Measurements from ENCODE around the gene SLC1A7.

DNA sequence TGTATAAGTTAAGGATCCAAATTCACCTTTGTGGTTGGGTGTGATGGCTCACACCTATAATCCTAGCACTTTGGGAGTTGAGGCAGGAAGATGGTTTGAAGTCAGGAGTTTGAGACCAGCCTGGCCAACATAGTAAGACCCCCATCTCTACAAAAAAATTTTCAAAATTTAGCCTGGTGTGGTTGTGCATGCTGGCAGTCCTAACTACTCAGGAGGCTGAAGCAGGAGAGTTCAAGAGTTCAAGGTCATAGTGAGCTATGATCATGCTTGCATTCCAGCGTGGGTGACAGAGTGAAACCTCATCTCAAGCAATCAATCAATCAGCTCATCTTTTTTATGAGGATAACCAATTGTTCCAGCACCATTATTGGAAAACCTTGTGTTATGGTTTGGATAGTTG is 16.5 kb upstream of the SLC1A7 start:
- no peak for TF ChIP-seq TAF1 (IDR thresholded peaks at IDR 0.05; ENCODE audit: low read depth)
- no peak for TF ChIP-seq YY1 (IDR thresholded peaks at IDR 0.05; ENCODE audit: low read depth)
- no peak for TF ChIP-seq TEAD4 (IDR thresholded peaks at IDR 0.05)
- TF ChIP-seq EP300 (IDR thresholded peaks at IDR 0.05; ENCODE audit: borderline replicate concordance), result no peak
- TF ChIP-seq, protein P1, sequence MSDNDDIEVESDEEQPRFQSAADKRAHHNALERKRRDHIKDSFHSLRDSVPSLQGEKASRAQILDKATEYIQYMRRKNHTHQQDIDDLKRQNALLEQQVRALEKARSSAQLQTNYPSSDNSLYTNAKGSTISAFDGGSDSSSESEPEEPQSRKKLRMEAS (IDR thresholded peaks at IDR 0.05), result no peak
- no peak for TF ChIP-seq TCF12 (IDR thresholded peaks at IDR 0.05; ENCODE audit: low read depth)
- TF ChIP-seq RAD21 (IDR thresholded peaks at IDR 0.05; ENCODE audit: low read depth), result no peak
- TF ChIP-seq, protein P2, sequence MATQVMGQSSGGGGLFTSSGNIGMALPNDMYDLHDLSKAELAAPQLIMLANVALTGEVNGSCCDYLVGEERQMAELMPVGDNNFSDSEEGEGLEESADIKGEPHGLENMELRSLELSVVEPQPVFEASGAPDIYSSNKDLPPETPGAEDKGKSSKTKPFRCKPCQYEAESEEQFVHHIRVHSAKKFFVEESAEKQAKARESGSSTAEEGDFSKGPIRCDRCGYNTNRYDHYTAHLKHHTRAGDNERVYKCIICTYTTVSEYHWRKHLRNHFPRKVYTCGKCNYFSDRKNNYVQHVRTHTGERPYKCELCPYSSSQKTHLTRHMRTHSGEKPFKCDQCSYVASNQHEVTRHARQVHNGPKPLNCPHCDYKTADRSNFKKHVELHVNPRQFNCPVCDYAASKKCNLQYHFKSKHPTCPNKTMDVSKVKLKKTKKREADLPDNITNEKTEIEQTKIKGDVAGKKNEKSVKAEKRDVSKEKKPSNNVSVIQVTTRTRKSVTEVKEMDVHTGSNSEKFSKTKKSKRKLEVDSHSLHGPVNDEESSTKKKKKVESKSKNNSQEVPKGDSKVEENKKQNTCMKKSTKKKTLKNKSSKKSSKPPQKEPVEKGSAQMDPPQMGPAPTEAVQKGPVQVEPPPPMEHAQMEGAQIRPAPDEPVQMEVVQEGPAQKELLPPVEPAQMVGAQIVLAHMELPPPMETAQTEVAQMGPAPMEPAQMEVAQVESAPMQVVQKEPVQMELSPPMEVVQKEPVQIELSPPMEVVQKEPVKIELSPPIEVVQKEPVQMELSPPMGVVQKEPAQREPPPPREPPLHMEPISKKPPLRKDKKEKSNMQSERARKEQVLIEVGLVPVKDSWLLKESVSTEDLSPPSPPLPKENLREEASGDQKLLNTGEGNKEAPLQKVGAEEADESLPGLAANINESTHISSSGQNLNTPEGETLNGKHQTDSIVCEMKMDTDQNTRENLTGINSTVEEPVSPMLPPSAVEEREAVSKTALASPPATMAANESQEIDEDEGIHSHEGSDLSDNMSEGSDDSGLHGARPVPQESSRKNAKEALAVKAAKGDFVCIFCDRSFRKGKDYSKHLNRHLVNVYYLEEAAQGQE (IDR thresholded peaks at IDR 0.05; ENCODE audit: low read depth), result no peak
- TF ChIP-seq EGR1 (IDR thresholded peaks at IDR 0.05), result no peak
- no peak for TF ChIP-seq CEBPB (IDR thresholded peaks at IDR 0.05)
- TF ChIP-seq CREB1 (IDR thresholded peaks at IDR 0.05; ENCODE audit: low read depth), result no peak
- TF ChIP-seq ZBTB7A (IDR thresholded peaks at IDR 0.05; ENCODE audit: low read depth), result no peak
- TF ChIP-seq NFIC (IDR thresholded peaks at IDR 0.05), result no peak

All from Ishikawa (cell line).